HG02623 (cell line): ENCODE measurements around the gene ARHGAP35.
"Not testable (repeated sequence)": the region's sequence is repeated elsewhere in the genome, so short reads cannot be mapped to it uniquely, and the experiment has no call there.

Experiments used
- ATAC-seq: cut with Tn5 transposase; IDR thresholded peaks from one replicate; pipeline ENCODE4 v1.9.1; 2021; ENCODE audit warnings: moderate library complexity; ENCODE audit not compliant: unreplicated experiment

Gene ARHGAP35

DNA sequence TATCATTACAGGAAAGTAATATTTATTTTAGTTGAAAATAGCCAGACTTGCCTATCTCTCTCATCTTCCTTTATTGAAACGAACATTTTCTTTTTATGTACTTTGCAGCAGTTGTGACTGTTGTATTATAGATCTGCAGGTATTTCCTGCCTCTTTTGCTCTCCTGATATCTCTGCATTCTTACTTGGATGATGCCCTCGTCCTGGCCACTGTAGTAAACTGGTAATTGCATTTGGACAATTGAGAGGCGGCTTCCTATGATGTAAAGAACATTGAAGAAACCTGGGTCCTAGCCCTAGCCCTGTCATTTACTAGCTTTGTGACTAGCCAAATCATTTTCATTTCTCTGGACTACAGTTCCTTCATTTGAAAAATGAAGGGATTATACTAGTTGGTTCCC, 6.4 kb downstream of the ARHGAP35 start:
- no peak for ATAC-seq

DNA sequence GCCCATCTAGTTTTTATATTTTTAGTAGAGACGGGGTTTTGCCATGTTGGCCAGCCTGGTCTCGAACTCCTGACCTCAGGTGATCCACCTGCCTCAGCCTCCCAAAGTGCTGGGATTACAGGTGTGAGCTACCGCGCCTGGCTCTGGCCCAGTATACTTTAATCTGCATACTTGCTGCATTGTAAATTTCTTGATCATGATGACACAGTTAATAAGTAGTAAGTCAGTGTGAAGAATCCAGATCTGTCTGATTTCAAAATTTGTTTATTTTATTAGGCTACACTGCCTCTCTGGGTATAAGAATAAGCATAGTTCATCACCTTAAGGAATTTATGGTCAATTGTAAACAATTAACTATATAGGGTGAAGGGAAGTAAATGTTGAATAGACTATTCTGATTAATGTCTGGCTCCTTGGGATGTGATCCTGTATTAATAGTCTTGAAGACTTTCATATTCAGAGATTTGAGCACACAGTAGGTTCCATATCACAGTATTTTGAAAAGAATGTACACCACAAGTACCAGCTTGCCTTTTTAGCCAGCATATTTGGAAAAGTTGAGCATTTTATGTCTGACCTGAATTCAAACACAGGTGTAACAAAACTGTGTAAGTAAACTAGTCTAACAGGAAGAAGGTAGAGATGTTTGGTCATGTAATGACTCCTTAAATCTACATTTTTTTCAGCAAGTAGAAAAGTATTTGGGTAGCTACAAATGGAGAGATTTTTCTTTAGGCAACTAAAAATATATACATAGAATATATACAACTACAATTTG, 7.4 kb downstream of the ARHGAP35 start:
- ATAC-seq = no peak

DNA sequence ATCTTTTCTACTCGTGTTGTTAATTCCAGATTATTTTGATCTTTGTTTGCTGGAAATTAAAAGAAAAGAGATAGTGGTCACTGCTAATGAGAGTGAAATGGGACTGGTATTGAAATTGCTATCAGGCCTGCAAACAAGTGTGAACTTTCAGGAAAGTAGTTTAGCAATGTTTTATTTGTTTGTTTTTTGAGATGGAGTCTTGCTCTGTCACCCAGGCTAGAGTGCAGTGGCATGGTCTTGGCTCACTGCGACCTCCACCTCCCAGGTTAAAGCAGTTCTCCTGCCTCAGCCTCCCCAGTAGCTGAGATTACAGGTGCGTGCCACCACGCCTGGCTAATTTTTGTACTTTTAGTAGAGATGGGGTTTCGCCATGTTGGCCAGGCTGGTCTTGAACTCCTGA, 10.4 kb downstream of the ARHGAP35 start:
- ATAC-seq = not testable (repeated sequence)

DNA sequence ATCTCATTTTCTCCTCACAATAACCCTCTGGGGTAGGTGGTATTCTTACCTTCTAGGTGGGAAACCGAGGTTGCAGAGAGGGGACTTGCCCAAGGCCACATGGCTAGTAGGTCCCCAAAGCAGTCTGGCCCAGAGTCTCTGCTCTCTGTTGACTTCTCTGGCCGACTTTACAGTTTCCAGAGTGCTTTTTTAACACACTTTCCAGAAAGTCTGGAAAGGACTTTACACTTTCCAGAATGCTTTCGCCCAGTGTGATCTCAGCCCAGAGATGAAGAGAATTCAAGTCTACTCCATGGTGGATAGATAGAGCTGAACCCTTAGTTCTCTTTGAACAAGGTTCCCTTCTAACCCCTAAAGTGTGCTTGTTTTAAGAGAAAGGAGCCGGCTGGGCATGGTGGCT, 12.2 kb downstream of the ARHGAP35 start:
- ATAC-seq = no peak

DNA sequence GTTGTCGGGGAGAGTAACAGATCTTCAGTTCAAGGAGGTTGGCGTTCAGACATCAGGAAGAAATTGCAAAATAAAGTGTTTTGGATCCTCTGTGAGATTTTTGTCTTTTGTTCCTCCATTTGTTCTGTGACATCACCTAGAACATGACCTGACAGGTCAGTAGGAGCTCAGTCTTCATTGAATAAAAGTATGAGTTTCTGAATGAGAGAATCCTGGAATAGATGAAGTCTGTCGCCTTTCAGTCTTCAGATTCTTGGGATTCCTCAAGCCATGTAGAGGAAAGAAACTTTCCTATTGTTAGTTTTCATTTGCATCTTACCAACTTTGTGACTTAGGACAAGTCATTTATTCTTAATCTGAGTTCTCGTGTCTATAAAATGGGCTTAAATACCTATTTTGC, 14.4 kb downstream of the ARHGAP35 start:
- no peak for ATAC-seq

DNA sequence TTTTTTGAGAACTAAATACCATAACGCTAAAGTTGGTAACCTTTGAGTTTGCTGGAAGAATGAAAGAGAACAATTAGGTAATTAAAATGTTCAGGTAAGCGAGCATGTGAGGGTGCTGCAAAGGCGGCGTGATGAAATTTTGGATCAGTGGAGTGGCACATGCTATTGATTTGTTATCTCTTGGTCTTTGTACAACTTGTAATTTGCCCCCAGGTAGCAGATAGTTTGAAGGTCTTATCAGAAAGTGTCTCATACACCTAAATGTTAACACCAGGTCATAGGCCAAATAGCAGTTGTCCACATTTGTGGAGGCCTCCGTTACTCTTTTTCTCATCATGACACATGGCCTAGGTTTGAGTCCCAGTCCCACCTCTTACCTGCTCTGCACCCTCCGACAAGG, 14.9 kb downstream of the ARHGAP35 start:
- ATAC-seq = no peak

DNA sequence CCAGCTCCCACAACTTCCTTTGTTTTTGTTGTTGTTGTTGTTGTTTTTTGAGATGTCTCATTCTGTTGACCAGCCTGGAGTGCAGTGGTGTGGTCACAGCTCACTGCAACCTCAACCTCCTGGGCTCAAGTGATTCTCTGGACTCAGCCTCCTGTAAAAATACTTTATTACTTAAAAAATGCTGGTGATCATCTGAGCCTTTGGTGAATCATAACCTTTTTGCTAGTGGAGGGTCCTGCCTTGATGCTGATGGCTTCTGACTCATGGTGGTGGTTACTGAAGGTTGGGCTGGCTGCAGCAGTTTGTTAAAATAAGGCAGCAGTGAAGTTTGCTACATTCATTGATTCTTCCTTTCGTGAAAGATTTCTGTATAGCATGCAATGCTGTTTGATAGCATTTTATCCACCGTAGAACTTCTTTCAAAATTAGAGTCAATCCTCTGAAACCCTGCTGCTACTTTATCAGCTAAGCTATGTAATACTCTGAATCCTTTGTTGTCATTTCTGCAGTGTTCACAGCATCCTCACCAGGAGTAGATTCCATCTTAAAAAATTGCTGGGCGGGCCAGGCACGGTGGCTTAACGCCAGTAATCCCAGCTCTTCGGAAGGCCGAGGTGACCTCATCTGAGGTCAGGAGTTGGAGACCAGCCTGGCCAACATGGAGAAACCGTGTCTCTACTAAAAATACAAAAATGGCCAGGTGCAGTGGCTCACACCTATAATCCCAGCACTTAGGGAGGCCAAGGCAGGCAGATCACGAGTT, 18.0 kb downstream of the ARHGAP35 start:
- no peak for ATAC-seq

DNA sequence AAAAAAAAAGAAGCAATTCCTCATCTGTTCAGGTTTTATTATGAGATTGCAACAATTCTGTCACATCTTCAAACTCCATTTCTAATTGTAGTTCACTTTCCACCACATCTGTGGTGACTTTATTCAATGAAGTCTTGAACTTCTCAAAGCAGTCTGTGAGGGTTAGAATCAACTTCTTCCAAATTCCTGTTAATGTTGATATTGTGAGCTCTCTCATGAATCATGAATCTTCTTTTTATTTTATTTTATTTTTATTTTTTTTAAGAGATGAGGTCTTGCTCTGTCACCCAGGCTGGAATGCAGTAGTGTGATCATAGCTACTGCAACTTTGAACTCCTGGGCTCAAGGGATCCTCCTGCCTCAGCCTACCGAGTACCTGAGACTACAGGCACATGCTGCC, 19.6 kb downstream of the ARHGAP35 start:
- no peak for ATAC-seq

DNA sequence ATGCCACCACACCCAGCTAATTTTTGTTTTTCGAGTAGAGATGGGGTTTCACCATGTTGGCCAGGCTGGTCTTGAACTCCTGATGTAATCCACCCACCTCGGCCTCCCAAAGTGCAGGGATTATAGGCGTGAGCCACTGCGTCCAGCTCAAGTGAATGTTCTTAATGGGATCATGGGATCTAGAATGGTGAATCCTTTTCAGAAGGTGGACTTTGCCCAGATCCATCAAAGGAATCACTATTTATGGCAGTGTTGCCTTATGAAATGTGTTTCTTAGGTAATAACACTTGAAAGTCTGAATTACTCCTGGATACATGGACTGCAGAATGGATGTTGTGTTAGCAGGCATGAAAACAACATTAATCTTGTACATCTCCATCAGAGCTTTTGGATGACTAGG, 20.3 kb downstream of the ARHGAP35 start:
- no peak for ATAC-seq

DNA sequence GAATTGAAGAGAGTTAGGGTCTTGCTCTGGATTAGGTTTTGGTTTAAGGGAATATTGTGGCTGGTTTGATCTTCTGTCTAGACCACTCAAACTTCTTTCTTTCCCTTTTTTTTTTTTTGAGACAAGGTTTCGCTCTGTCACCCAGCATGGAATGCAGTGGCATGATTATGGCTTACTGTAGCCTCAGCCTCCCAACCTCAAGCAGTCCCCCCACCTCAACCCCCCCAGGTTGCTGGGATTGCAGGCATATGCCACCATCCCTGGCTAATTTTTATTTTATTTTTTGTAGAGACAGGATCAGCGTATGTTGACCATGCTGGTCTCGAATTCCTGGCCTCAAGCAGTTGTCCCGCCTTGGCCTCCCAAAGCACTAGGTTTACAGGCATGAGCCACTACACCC, 21.2 kb downstream of the ARHGAP35 start:
- ATAC-seq = no peak

DNA sequence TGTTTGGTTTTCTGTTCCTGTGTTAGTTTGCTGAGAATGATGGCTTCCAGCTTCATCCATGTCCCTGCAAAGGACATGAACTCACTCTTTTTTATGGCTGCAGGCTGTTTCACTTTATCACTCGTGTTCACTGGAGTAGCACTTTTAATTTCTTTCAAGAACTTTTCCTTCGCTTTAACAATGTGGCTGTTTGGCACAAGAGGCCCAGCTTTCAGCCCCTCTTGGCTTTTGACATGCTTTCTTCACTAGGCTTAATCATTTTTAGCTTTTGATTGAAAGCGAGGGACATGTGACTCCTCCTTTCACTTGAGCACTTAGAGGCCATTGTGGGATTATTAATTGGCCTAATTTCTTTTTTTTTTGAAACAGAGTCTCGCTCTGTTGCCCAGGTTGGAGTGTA, 22.0 kb downstream of the ARHGAP35 start:
- not testable (repeated sequence) for ATAC-seq

DNA sequence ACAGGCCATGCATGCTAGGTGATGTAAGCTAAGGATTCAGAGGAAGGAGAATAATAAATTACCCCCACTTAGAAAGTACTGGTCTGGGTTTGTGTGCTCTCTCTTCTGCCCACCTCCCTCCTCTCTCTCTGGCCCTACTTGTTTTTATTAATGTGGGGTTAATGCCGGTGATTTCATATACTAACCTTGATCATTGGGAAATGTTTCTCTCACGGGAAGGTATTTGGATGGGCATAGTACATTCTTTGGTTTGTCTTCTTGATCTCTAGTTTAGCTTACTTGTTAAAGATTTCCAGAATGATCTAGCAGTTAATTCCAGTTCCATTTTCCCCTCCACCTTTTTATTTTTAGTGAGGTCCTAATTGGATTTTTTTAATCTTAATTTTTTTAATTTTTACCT, 24.6 kb downstream of the ARHGAP35 start:
- ATAC-seq = no peak

DNA sequence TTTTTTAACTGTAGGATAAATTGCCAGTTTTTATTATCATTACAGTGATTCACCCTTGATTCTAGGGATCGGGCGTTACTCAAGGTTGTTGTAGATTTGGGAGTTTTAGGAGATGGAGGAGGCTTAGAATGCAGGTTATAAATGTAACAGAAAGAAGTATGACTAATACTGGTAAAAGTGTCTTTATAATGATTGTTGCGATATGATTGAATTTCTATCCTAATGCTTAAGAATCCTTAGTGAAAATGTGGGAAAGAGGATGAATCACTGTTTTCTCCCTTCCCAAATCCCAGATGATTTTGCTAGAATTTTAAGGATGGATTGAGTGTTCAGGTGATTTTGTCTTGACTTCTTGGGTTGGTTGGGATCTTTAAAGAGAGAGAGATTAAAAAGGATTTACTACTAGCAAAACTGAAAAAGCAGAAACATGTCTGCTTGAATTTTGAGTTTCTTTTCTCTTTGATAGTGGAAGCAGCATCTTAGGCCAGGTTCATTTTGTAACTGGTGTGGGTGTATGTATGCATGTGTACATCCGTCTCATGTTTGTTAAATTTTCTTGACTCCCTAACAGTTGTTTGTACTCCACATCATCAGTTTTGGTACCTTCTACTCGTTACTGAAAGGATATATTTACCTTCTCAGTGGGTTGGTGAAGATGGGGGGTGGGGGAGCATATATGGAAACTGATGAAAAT, 25.9 kb downstream of the ARHGAP35 start:
- no peak for ATAC-seq

DNA sequence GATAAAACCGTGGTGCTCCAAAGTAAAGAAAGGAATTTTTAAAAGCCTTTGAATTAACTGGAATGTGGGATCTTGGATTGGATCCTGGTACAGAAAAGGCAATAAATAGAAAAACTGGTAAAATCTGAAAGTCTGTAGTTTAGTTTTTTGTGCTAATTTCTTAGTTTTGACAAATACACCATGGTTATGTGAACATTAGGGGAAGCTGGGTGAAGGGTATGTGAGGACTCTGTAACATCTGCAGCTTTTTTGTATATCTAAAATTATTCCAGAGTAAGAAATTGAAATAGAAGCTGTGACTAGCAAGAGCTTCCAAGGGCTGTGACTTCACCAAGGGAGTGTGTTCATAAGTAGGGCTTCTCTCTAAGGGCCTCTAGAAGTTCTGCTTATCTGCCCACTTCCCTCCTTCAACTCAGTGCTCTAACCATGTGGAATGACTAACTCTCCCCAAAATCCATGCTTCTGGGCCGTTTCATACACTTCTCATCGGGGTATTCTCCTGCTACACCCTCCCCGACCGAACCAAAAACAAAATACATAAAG, 26.5 kb downstream of the ARHGAP35 start:
- ATAC-seq = no peak

DNA sequence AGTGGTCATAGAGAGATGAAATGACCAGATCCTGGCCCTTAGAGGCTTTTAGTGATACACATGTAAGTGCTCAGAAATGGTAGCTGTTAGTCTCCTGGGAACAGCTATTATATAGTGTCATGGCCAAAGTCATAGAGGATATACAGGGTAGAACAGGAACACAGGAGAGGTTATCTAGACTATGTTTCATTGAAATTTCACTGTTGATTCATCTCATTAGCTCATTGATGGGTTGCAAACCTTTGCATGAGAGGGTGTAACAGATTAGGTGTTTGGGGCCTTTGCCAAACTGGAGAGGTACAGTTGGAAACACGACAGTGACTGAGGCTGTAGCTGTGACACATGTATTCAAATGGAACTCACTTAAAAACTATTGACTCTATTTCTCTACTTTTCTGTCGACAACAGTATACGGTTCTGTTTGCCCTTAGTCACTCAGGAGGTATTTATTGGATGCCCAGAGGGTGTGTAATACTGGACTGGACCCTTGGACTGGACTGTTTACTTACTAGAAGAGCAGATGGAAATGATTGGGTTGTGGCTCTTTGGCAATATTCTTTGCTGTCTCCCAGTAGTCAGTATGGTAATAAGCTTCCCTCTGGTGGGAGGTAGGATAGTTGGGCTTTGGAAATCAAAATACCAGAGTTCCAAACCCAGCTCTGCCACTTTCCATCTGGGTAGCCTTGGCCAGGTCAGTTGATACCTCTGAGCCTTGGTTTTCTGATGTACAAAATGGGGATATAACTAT, 29.8 kb downstream of the ARHGAP35 start:
- ATAC-seq = no peak

DNA sequence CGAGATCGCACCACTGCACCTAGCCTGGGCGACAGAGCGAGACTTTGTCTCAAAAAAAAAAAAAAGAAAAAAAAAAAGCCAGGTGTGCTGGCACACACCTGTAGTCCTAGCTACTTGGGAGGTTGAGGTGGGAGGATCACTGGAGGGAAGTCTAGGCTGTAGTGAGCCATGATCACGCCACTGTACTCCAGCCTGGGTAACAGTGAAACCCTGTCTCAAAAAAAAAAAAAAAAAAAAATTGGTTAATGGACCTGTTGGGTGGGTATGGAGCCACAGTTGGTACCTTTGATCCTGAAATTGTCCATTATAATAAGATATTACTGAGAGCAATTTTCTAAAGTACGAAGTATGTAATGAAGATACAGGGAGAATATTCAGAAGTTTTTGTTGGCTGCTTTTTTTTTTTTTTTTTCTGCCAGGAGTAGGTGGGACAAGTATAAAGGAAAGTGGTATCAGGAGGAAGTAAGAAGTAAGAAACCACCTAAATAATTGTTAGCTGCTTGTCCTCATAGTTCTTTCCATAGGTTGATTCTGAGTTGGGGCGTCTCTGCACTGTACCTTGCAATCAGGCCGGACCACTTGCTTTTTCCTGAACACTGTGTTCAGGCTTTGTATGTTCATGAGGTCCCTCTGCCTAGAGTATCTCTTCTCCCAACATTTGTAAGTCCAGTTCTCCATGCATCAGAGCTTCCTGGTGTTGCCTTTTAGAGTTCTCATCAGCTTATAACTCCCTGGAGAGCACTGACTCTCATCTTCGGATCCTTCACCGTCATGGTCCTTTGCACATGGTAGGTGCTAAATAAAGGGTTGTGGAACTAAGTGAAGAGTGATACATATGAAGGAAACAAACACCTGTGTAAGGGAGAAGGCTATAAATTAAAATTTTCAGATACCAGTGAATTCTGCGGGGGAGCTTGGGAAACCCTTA, 31.7 kb downstream of the ARHGAP35 start:
- no peak for ATAC-seq

DNA sequence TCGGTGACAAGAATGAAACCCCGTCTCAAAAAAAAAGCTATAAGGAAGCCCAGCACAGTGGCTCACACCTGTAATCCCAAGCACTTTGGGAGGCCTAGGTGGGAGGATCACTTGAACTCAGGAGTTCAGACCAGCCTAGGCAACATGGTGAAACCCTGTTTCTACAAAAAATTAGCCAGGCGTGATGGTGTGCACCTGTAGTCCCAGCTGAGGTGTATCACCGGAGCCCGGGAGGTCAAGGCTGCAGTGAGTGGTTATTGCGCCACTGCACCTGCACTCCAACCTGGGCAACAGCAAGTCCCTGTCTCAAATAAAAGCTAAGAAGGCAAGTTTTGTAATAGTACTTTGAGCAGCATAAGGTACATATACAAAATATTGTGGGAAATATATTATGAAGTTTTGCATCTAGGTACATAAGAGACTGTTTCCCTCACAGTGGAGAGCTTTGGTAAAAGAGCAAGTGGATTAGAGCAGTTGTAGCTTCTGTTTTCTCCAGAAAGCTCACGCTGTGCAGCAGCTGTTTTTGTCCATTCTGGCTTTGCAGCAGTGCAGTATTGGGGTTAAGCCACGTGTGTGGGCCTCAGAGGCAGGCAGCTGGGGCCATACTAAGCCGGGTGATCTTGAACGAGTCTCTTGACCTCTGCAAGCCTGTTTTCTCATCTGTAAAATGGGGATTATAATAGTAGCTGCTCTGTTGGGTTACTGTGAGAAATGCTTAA, 35.4 kb downstream of the ARHGAP35 start:
- no peak for ATAC-seq

DNA sequence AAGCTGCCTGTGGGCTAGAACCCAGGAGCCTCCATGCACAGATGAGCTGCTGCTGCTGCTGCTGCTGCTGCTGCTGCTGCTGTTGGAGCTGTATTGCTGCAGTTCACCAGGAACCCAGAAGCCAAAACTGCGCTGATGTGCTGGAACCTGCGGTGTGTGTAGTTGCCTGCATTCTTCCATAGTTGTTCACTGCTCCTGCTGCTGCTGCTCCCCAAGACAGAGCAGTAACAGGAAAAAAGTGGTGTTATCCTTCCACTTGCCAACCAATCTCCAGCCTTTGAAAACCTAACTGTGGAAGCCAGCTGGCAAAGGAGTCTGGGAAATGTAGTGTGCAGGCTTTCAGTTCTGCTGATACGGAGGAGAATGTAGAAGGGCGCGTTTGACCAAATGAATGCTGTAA, 37.9 kb downstream of the ARHGAP35 start:
- no peak for ATAC-seq

DNA sequence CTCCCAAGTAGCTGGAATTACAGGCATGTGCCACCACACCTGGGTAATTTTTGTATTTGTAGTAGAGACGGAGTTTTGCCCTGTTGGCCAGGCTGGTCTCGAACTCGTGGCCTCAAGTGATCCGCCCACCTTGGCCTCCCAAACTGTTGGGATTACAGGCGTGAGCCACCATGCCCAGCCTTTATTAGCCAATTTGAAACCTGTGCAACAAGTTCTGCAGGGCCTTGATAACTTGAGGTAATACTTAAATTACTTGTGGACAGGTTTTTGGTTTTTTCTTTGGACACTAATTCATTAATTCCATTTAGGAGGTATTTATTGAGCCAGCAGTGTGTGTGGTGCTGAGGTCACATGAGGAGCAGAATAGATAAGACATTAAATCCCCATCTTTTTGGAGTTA, 39.5 kb downstream of the ARHGAP35 start:
- no peak for ATAC-seq
